Memory B cell (primary cell): ENCODE measurements around the gene LMBR1.
"Not testable (repeated sequence)": the region's sequence is repeated elsewhere in the genome, so short reads cannot be mapped to it uniquely, and the experiment has no call there.

Experiments used
- ATAC-seq: fragments of 150-1000 bp; cut with Tn5 transposase; 2 replicates; pipeline ENCODE4 v1.10.0; 2021; ENCODE audit warnings: low read depth, mild to moderate bottlenecking, moderate library complexity
- DNase-seq, 2 donors: peaks; one replicate each; pipeline ENCODE4 v3.0.0; 2022; ENCODE audit warnings: low spot score in 2 of 2
- H3K27ac Mint-ChIP-seq: one replicate; pipeline ENCODE4 v1.8.0; 2022; ENCODE audit warnings: mild to moderate bottlenecking, moderate library complexity, mixed read lengths
- H3K27me3 Mint-ChIP-seq: one replicate; pipeline ENCODE4 v1.8.0; 2022; ENCODE audit warnings: mixed read lengths
- H3K36me3 Mint-ChIP-seq: one replicate; pipeline ENCODE4 v1.8.0; 2022; ENCODE audit warnings: mild to moderate bottlenecking, mixed read lengths
- H3K4me1 Mint-ChIP-seq: one replicate; pipeline ENCODE4 v1.8.0; 2022; ENCODE audit warnings: mixed read lengths
- H3K4me3 Mint-ChIP-seq: one replicate; pipeline ENCODE4 v1.8.0; 2022; ENCODE audit warnings: mild to moderate bottlenecking, moderate library complexity, mixed read lengths
- H3K9me3 Mint-ChIP-seq: one replicate; pipeline ENCODE4 v1.8.0; 2022; ENCODE audit warnings: mixed read lengths

Gene LMBR1

DNA sequence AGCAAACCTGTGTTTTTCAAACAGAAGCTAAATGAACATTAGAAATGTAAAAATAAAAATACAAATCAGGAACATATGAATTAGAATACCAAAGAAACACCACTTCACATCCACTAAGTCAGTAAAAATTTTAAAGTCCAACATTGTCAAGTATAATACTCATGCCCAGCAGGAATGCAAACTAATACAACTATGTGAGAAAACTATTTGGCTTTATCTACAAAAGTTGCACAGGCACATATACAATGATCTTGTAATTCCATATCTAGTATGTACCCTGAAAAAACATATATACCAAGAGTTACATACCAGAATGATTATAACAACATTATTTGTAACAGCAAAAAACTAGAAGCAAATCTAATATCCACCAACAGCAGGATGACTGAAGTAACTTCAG, 161.3 kb downstream of the LMBR1 start:
- peaks cover 52% of the 10 kb centered on the region for H3K36me3 Mint-ChIP-seq
- H3K27ac Mint-ChIP-seq = no peak overlapping the region
- H3K9me3 Mint-ChIP-seq = peaks cover 14% of the 10 kb centered on the region
- H3K27me3 Mint-ChIP-seq = no peaks in the 10 kb centered on the region
- H3K4me3 Mint-ChIP-seq = no peak overlapping the region
- no peaks in the 10 kb centered on the region for H3K4me1 Mint-ChIP-seq
- ATAC-seq (no peak), DNase-seq (no peak)

- Mint-ChIP-seq H3K4me1 (no peaks in the 10 kb centered on the region), H3K4me3 (no peak overlapping the region), H3K36me3 (peaks cover 11% of the 10 kb centered on the region), H3K27ac (no peak overlapping the region), H3K27me3 (no peaks in the 10 kb centered on the region), H3K9me3 (no peaks in the 10 kb centered on the region)
- no peak for DNase-seq
- no peak for ATAC-seq
These were observed 167.0 kb downstream of the LMBR1 start for GRCh38 chr7:156725936-156726335.

- H3K4me1 Mint-ChIP-seq = no peaks in the 10 kb centered on the region
- no peak for ATAC-seq
- H3K27ac Mint-ChIP-seq = no peak overlapping the region
- no peaks in the 10 kb centered on the region for H3K9me3 Mint-ChIP-seq
- H3K4me3 Mint-ChIP-seq = no peak overlapping the region
- no peaks in the 10 kb centered on the region for H3K27me3 Mint-ChIP-seq
- H3K36me3 Mint-ChIP-seq = peaks cover 11% of the 10 kb centered on the region
- no peak for DNase-seq
These were observed 167.9 kb downstream of the LMBR1 start for GRCh38 chr7:156725073-156725472.

DNA sequence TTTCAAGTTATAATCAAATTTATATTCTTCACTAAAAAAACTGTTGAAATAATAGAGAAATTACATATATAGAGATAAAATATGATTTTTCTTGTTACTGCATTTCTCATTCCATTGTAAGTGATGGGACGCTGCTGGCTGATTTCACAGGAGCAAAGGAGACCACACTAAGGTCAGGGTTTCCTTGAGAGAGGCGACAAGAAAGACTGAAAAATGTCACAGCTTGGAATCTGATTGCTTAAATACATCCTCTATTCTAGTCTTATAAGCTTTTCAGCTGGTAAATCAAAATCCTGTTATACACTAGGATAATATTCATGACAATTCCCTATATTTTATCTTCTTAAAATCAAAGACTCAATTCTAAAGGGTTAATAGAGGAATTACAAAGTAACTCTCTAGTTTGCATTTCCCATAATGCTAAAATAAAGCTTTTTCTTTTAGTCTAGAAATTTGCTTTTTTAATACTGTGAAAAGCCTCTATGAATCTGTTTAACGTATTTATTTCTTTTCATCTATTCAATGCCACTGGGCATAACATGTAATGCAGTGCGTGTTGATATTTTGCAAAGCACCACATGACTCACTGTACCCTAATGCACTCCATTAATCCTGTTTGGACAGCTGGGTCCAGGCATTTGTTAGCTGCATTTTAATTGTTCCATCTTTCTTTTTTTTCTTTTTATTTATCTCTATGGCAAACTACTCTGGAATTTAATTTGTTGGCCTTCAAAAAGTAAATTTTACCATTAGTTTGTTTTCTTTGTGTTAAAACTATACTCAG, 170.7 kb downstream of the LMBR1 start:
- peaks cover 20% of the 10 kb centered on the region for H3K36me3 Mint-ChIP-seq

GRCh38 chr7:156703773-156704482, 189.1 kb downstream of the LMBR1 start:
- ATAC-seq = no peak
- no peaks in the 10 kb centered on the region for H3K27me3 Mint-ChIP-seq
- no peak for DNase-seq
- H3K9me3 Mint-ChIP-seq = peaks cover 15% of the 10 kb centered on the region
- peaks cover 62% of the 10 kb centered on the region for H3K36me3 Mint-ChIP-seq
- H3K4me1 Mint-ChIP-seq = peaks cover 6% of the 10 kb centered on the region
- H3K4me3 Mint-ChIP-seq = no peak overlapping the region
- no peak overlapping the region for H3K27ac Mint-ChIP-seq

More for the DNA sequence above, 170.7 kb downstream of the LMBR1 start:
- DNase-seq = no peak
- Mint-ChIP-seq H3K27me3 (no peaks in the 10 kb centered on the region), H3K9me3 (no peaks in the 10 kb centered on the region), H3K4me1 (no peaks in the 10 kb centered on the region), H3K27ac (no peak overlapping the region), H3K4me3 (no peak overlapping the region)
- no peak for ATAC-seq

GRCh38 chr7:156703209-156703608, 189.8 kb downstream of the LMBR1 start:
- Mint-ChIP-seq H3K36me3 (peaks cover 64% of the 10 kb centered on the region), H3K4me1 (peaks cover 6% of the 10 kb centered on the region), H3K27ac (no peak overlapping the region), H3K4me3 (no peak overlapping the region), H3K27me3 (no peaks in the 10 kb centered on the region), H3K9me3 (peaks cover 15% of the 10 kb centered on the region)
- ATAC-seq = no peak
- no peak for DNase-seq

DNA sequence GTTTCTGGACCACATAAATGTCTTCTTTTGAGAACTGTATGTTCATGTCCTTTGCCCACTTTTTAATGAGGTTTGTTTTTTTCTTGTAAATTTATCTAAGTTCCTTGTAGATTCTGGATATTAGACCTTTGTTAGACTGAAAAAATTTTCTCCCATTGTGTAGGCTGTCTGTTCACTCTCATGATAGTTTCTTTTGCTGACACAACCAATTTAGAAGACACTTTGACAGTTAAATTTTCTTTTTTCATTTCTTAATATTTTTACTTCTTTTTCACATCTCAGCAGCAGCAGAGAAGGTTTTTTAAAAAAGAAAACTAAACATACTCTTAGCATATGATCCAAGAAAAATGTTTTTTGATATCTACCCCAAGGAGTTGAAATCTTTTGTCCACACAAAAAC, 190.6 kb downstream of the LMBR1 start:
- DNase-seq = no peak
- Mint-ChIP-seq H3K4me1 (peaks cover 6% of the 10 kb centered on the region), H3K4me3 (no peak overlapping the region), H3K27ac (no peak overlapping the region), H3K27me3 (no peaks in the 10 kb centered on the region), H3K9me3 (peaks cover 13% of the 10 kb centered on the region), H3K36me3 (peaks cover 60% of the 10 kb centered on the region)
- no peak for ATAC-seq

GRCh38 chr7:156701787-156702186, 191.2 kb downstream of the LMBR1 start:
- ATAC-seq, H3K27me3 Mint-ChIP-seq, H3K4me1 Mint-ChIP-seq: not testable (repeated sequence)

GRCh38 chr7:156698512-156698911, 194.5 kb downstream of the LMBR1 start:
- H3K27ac Mint-ChIP-seq, DNase-seq, ATAC-seq, H3K4me3 Mint-ChIP-seq, H3K4me1 Mint-ChIP-seq, H3K27me3 Mint-ChIP-seq: not testable (repeated sequence)
- Mint-ChIP-seq H3K36me3 (peaks cover 50% of the 10 kb centered on the region), H3K9me3 (peaks cover 14% of the 10 kb centered on the region)

More at GRCh38 chr7:156701787-156702186, 191.2 kb downstream of the LMBR1 start:
- Mint-ChIP-seq H3K36me3 (peaks cover 60% of the 10 kb centered on the region), H3K9me3 (peaks cover 15% of the 10 kb centered on the region)
- not testable (repeated sequence) for DNase-seq, H3K27ac Mint-ChIP-seq, H3K4me3 Mint-ChIP-seq

DNA sequence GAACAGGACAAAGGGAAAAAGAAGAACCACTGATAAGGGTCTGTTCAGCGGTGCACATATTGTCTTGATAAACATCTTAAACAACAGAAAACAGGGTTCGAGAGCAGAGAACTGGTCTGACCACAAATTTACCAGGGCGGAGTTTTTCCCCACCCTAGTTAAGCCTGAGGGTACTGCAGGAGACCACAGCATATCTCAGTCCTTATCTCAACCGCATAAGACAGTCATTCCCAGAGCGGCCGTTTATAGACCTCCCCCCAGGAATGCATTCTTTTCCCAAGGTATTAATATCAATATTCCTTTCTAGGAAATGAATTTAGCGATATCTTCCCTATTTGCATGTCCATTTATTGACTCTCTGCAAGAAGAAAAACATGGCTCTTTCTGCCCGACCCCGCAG, 195.7 kb downstream of the LMBR1 start:
- H3K27me3 Mint-ChIP-seq, ATAC-seq, H3K4me1 Mint-ChIP-seq, H3K4me3 Mint-ChIP-seq, H3K27ac Mint-ChIP-seq, DNase-seq: not testable (repeated sequence)
- Mint-ChIP-seq H3K36me3 (peaks cover 53% of the 10 kb centered on the region), H3K9me3 (peaks cover 17% of the 10 kb centered on the region)

DNA sequence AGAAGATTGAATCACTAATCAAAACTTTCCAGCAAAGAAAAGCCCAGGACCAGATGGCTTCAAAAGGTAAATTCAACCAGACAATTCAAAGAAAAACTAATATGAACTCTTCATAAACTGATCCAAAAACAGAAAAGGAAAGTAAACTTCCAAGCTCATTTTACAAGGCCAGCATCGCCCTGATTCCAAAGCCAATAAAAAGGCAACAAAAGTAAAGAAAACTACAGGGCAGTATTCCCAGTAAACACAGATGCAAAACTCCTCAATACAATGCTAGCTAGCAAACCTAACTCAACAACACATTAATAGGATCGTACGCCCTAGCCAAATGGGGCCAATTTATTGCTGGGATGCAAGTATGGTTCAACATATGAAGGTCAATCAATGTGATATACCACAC, 199.4 kb downstream of the LMBR1 start:
- H3K36me3 Mint-ChIP-seq = peaks cover 36% of the 10 kb centered on the region
- DNase-seq (no peak), ATAC-seq (no peak)
- H3K9me3 Mint-ChIP-seq = peaks cover 10% of the 10 kb centered on the region
- H3K27me3 Mint-ChIP-seq = no peaks in the 10 kb centered on the region
- no peak overlapping the region for H3K4me3 Mint-ChIP-seq
- H3K27ac Mint-ChIP-seq = no peak overlapping the region
- H3K4me1 Mint-ChIP-seq = no peaks in the 10 kb centered on the region

- peaks cover 10% of the 10 kb centered on the region for H3K9me3 Mint-ChIP-seq
- H3K36me3 Mint-ChIP-seq = peaks cover 34% of the 10 kb centered on the region
- no peak overlapping the region for H3K4me3 Mint-ChIP-seq
- H3K27ac Mint-ChIP-seq = no peak overlapping the region
- no peaks in the 10 kb centered on the region for H3K4me1 Mint-ChIP-seq
- ATAC-seq = no peak
- no peak for DNase-seq
- no peaks in the 10 kb centered on the region for H3K27me3 Mint-ChIP-seq
These were observed 200.1 kb downstream of the LMBR1 start for GRCh38 chr7:156692849-156693248.

GRCh38 chr7:156691764-156692163, 201.2 kb downstream of the LMBR1 start:
- DNase-seq = no peak
- no peaks in the 10 kb centered on the region for H3K4me1 Mint-ChIP-seq
- H3K36me3 Mint-ChIP-seq = peaks cover 26% of the 10 kb centered on the region
- H3K27ac Mint-ChIP-seq = no peak overlapping the region
- no peaks in the 10 kb centered on the region for H3K27me3 Mint-ChIP-seq
- no peak overlapping the region for H3K4me3 Mint-ChIP-seq
- no peak for ATAC-seq
- H3K9me3 Mint-ChIP-seq = peaks cover 6% of the 10 kb centered on the region

GRCh38 chr7:156684661-156685060, 208.3 kb downstream of the LMBR1 start:
- no peak for ATAC-seq

More at GRCh38 chr7:156684661-156685060, 208.3 kb downstream of the LMBR1 start:
- no peaks in the 10 kb centered on the region for H3K27me3 Mint-ChIP-seq
- H3K9me3 Mint-ChIP-seq = no peaks in the 10 kb centered on the region
- peaks cover 20% of the 10 kb centered on the region for H3K36me3 Mint-ChIP-seq
- no peak overlapping the region for H3K4me3 Mint-ChIP-seq
- H3K27ac Mint-ChIP-seq = no peak overlapping the region
- DNase-seq = no peak
- H3K4me1 Mint-ChIP-seq = no peaks in the 10 kb centered on the region
